ENCODE results near the gene PSME1. TPM values are rescaled to one million over a fixed set of nuclear protein-coding genes. Genes with fewer than 3 reads are reported as not detected.

The PSME1 gene
- total and polyA plus RNA-seq, 2 of the 13 experiments (the other 11 are each of a cell fraction or from before 2014, with no cell fraction given), result 159 to 608 TPM

GRCh38 chr14:24136684-24137528 lies 912 bp downstream of the PSME1 start (continued):
- no peak; the same call in 1 of the 2 replicates for TF ChIP-seq FOXP4 (CRISPR knock-in tag; IDR thresholded peaks at IDR 0.05)
- TF ChIP-seq FOXA1 (IDR thresholded peaks at IDR 0.05), result 0 out of 2 replicates have a peak, but pooled peaks have one; percentile 32
- no peak for TF ChIP-seq FOXA1 (CRISPR knock-in tag; IDR thresholded peaks at IDR 0.05)
- TF ChIP-seq ZNF205 (CRISPR knock-in tag; IDR thresholded peaks at IDR 0.05), result no peak
- TF ChIP-seq SP5 (CRISPR knock-in tag; IDR thresholded peaks at IDR 0.05; ENCODE audit: borderline replicate concordance, low read depth), result no peak
- no peak for TF ChIP-seq RORA (CRISPR knock-in tag; IDR thresholded peaks at IDR 0.05)
- TF ChIP-seq PHB2 (IDR thresholded peaks at IDR 0.05; ENCODE audit: partially characterized antibody), result no peak
- TF ChIP-seq RBM39 (IDR thresholded peaks at IDR 0.05; ENCODE audit: low read depth, low read length, poor library complexity, severe bottlenecking), result no peak
- TF ChIP-seq CBFB (CRISPR knock-in tag; IDR thresholded peaks at IDR 0.05), result no peak
- no peak; the same call in 1 of the 2 replicates for TF ChIP-seq SSRP1 (CRISPR knock-in tag; IDR thresholded peaks at IDR 0.05)
- no peak for TF ChIP-seq ZNF234 (CRISPR knock-in tag; conservative IDR thresholded peaks at IDR 0.05)
- TF ChIP-seq CEBPB (IDR thresholded peaks at IDR 0.05; ENCODE audit: borderline replicate concordance, low read depth, low read length), result no peak
- 0 out of 2 replicates have a peak, but pooled peaks have one; percentile 12 for TF ChIP-seq LBX2 (CRISPR knock-in tag; IDR thresholded peaks at IDR 0.05; ENCODE audit: borderline replicate concordance)
- TF ChIP-seq SNAI1 (CRISPR knock-in tag; IDR thresholded peaks at IDR 0.05; ENCODE audit: borderline replicate concordance), result peak; percentile 33; the same call in 1 of the 2 replicates
- no peak for TF ChIP-seq ZNF224 (CRISPR knock-in tag; IDR thresholded peaks at IDR 0.05)
- no peak for TF ChIP-seq DDIT3 (CRISPR knock-in tag; IDR thresholded peaks at IDR 0.05)
- no peak for TF ChIP-seq MYNN (CRISPR knock-in tag; IDR thresholded peaks at IDR 0.05; ENCODE audit: low read depth)
- TF ChIP-seq NAIF1 (CRISPR knock-in tag; IDR thresholded peaks at IDR 0.05; ENCODE audit: borderline replicate concordance), result no peak
- TF ChIP-seq E2F5 (CRISPR knock-in tag; conservative IDR thresholded peaks at IDR 0.05), result no peak
- no peak for TF ChIP-seq ZMYM4 (CRISPR knock-in tag; IDR thresholded peaks at IDR 0.05)
- TF ChIP-seq SOX13 (IDR thresholded peaks at IDR 0.05), result no peak
- TF ChIP-seq SOX13 (CRISPR knock-in tag; conservative IDR thresholded peaks at IDR 0.05 in 1 of 2, IDR thresholded peaks at IDR 0.05 in 1 of 2), result no peak
- no peak for TF ChIP-seq ZNF619 (CRISPR knock-in tag; IDR thresholded peaks at IDR 0.05)
- no peak for TF ChIP-seq ATF7-NPFF (CRISPR knock-in tag; IDR thresholded peaks at IDR 0.05; ENCODE audit: low read depth)
- TF ChIP-seq NR2F2 (IDR thresholded peaks at IDR 0.05; ENCODE audit: borderline replicate concordance, low read depth), result no peak
- no peak for TF ChIP-seq ZNF878 (CRISPR knock-in tag; IDR thresholded peaks at IDR 0.05)

All from HepG2 (cell line).